Measurements from ENCODE around the gene TRIM54. TPM values are rescaled to one million over a fixed set of nuclear protein-coding genes. Genes with fewer than 3 reads are reported as not detected.

The TRIM54 gene
- total RNA-seq, 1 experiment from 2014 or later: 3.3 TPM

DNA sequence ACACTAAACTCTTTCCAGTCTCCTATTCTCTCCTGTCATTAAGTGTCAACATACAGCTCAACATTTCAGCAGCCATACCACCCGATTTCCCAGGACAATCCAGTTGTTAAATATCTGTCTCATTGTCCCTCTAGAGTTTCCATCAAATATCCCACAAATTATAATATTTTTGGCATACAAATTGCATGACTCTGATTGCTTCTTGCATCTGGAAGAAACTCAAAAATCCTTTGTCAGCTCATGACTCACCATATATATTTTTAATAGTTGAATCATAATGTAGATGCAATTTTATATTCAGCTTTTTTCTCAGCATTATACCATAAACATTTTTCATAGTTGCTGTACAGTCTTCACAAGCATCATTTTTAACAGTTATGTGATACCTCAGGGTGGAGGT lies 26.6 kb upstream of the TRIM54 start (continued):
- TF ChIP-seq SMAD3 (CRISPR knock-in tag; IDR thresholded peaks at IDR 0.05; ENCODE audit: borderline replicate concordance): no peak
- TF ChIP-seq ZNF232 (CRISPR knock-in tag; IDR thresholded peaks at IDR 0.05): no peak

DNA sequence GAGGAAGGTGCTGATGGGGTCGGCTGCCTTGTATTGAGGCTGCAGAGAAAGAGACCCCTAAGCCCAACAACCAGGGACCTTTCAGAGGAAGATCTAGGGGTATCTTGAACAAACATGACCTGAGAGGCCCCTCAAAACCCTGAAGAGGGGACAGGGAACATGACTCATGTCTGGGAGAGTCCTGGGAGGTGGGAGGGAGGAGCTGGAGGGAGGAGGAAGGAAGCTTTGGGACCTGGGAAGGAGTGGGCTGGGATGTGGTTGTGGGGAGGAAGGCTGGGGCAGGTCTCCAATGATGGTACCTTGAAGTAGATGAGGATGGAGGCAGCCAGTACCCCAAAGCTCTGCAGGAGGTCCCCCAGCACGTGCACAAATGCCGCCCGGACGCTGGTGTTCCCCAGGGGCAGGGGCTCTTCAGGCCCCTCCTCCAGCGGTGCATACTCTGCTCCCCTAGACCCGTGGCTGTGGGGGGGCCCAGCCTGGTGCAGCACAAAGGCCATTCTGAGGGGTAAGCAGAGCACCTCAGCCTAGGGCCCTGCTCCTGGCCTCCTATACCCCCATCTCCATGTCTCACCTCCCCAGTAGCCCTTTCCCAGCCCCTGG lies 25.3 kb upstream of the TRIM54 start:
- DNase-seq (ENCODE audit: low spot score) (no peak), ATAC-seq (no peak)
- no peaks in the 10 kb centered on the region for H3K9me3 Mint-ChIP-seq
- H3K36me3 Mint-ChIP-seq: no peaks in the 10 kb centered on the region
- no peak overlapping the region for H3K4me3 Mint-ChIP-seq
- TF ChIP-seq ZNF671 (CRISPR knock-in tag; IDR thresholded peaks at IDR 0.05): no peak
- TF ChIP-seq, protein P1, sequence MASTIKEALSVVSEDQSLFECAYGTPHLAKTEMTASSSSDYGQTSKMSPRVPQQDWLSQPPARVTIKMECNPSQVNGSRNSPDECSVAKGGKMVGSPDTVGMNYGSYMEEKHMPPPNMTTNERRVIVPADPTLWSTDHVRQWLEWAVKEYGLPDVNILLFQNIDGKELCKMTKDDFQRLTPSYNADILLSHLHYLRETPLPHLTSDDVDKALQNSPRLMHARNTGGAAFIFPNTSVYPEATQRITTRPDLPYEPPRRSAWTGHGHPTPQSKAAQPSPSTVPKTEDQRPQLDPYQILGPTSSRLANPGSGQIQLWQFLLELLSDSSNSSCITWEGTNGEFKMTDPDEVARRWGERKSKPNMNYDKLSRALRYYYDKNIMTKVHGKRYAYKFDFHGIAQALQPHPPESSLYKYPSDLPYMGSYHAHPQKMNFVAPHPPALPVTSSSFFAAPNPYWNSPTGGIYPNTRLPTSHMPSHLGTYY (CRISPR knock-in tag; IDR thresholded peaks at IDR 0.05): no peak
- TF ChIP-seq, protein P2, sequence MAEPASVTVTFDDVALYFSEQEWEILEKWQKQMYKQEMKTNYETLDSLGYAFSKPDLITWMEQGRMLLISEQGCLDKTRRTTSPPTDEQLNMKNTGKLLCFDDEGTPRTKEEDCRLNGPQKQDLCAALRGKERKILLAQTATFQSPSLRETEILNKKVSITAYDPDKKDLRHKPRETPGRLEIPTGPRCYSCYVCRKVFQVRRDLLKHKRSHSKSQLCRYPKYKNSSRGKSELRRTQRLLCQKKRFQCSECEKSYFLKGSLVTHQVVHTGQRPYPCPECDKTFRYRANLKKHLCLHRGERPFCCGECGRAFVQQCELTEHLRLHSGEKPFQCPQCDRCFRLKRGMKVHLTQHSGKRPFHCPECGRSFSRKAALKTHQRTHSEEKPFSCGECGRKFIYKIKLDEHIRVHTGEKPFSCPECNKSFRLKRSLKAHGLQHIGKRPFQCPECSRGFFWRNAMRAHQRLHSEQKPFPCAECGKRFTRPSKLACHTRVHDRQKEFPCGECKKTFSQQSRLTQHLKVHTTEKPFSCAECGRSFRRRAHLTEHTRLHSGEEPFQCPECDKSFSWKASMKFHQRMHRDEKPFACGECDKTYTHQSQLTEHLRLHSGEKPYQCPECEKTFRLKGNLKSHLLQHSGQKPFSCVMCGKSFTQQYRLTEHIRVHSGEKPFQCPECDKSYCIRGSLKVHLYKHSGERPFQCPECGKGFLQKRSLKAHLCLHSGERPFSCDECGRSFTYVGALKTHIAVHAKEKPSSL (CRISPR knock-in tag; conservative IDR thresholded peaks at IDR 0.05): no peak
- TF ChIP-seq, protein P3, sequence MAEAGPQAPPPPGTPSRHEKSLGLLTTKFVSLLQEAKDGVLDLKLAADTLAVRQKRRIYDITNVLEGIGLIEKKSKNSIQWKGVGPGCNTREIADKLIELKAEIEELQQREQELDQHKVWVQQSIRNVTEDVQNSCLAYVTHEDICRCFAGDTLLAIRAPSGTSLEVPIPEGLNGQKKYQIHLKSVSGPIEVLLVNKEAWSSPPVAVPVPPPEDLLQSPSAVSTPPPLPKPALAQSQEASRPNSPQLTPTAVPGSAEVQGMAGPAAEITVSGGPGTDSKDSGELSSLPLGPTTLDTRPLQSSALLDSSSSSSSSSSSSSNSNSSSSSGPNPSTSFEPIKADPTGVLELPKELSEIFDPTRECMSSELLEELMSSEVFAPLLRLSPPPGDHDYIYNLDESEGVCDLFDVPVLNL (CRISPR knock-in tag; IDR thresholded peaks at IDR 0.05; ENCODE audit: borderline replicate concordance, low read depth): no peak
- TF ChIP-seq FOXK1 (CRISPR knock-in tag; IDR thresholded peaks at IDR 0.05): no peak
- no peak for TF ChIP-seq EMX1 (CRISPR knock-in tag; IDR thresholded peaks at IDR 0.05)
- TF ChIP-seq, protein P4, sequence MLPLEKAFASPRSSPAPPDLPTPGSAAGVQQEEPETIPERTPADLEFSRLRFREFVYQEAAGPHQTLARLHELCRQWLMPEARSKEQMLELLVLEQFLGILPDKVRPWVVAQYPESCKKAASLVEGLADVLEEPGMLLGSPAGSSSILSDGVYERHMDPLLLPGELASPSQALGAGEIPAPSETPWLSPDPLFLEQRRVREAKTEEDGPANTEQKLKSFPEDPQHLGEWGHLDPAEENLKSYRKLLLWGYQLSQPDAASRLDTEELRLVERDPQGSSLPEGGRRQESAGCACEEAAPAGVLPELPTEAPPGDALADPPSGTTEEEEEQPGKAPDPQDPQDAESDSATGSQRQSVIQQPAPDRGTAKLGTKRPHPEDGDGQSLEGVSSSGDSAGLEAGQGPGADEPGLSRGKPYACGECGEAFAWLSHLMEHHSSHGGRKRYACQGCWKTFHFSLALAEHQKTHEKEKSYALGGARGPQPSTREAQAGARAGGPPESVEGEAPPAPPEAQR (CRISPR knock-in tag; IDR thresholded peaks at IDR 0.05): no peak
- TF ChIP-seq, protein P5, sequence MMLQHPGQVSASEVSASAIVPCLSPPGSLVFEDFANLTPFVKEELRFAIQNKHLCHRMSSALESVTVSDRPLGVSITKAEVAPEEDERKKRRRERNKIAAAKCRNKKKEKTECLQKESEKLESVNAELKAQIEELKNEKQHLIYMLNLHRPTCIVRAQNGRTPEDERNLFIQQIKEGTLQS (CRISPR knock-in tag; conservative IDR thresholded peaks at IDR 0.05): no peak
- no peak for TF ChIP-seq NFATC4 (CRISPR knock-in tag; IDR thresholded peaks at IDR 0.05)
- no peak for TF ChIP-seq NFYB (CRISPR knock-in tag; conservative IDR thresholded peaks at IDR 0.05; ENCODE audit: low read depth)
- TF ChIP-seq, protein P6, sequence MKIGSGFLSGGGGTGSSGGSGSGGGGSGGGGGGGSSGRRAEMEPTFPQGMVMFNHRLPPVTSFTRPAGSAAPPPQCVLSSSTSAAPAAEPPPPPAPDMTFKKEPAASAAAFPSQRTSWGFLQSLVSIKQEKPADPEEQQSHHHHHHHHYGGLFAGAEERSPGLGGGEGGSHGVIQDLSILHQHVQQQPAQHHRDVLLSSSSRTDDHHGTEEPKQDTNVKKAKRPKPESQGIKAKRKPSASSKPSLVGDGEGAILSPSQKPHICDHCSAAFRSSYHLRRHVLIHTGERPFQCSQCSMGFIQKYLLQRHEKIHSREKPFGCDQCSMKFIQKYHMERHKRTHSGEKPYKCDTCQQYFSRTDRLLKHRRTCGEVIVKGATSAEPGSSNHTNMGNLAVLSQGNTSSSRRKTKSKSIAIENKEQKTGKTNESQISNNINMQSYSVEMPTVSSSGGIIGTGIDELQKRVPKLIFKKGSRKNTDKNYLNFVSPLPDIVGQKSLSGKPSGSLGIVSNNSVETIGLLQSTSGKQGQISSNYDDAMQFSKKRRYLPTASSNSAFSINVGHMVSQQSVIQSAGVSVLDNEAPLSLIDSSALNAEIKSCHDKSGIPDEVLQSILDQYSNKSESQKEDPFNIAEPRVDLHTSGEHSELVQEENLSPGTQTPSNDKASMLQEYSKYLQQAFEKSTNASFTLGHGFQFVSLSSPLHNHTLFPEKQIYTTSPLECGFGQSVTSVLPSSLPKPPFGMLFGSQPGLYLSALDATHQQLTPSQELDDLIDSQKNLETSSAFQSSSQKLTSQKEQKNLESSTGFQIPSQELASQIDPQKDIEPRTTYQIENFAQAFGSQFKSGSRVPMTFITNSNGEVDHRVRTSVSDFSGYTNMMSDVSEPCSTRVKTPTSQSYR (CRISPR knock-in tag; IDR thresholded peaks at IDR 0.05): no peak
- TF ChIP-seq MYBL2 (CRISPR knock-in tag; IDR thresholded peaks at IDR 0.05): no peak
- no peak for TF ChIP-seq ESRRA (CRISPR knock-in tag; IDR thresholded peaks at IDR 0.05; ENCODE audit: borderline replicate concordance)
- TF ChIP-seq, protein P7, sequence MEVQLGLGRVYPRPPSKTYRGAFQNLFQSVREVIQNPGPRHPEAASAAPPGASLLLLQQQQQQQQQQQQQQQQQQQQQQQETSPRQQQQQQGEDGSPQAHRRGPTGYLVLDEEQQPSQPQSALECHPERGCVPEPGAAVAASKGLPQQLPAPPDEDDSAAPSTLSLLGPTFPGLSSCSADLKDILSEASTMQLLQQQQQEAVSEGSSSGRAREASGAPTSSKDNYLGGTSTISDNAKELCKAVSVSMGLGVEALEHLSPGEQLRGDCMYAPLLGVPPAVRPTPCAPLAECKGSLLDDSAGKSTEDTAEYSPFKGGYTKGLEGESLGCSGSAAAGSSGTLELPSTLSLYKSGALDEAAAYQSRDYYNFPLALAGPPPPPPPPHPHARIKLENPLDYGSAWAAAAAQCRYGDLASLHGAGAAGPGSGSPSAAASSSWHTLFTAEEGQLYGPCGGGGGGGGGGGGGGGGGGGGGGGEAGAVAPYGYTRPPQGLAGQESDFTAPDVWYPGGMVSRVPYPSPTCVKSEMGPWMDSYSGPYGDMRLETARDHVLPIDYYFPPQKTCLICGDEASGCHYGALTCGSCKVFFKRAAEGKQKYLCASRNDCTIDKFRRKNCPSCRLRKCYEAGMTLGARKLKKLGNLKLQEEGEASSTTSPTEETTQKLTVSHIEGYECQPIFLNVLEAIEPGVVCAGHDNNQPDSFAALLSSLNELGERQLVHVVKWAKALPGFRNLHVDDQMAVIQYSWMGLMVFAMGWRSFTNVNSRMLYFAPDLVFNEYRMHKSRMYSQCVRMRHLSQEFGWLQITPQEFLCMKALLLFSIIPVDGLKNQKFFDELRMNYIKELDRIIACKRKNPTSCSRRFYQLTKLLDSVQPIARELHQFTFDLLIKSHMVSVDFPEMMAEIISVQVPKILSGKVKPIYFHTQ (CRISPR knock-in tag; IDR thresholded peaks at IDR 0.05): no peak
- TF ChIP-seq OVOL2 (CRISPR knock-in tag; IDR thresholded peaks at IDR 0.05; ENCODE audit: borderline replicate concordance): no peak
- no peak for TF ChIP-seq SMAD3 (CRISPR knock-in tag; IDR thresholded peaks at IDR 0.05; ENCODE audit: borderline replicate concordance)
- TF ChIP-seq, protein P8, sequence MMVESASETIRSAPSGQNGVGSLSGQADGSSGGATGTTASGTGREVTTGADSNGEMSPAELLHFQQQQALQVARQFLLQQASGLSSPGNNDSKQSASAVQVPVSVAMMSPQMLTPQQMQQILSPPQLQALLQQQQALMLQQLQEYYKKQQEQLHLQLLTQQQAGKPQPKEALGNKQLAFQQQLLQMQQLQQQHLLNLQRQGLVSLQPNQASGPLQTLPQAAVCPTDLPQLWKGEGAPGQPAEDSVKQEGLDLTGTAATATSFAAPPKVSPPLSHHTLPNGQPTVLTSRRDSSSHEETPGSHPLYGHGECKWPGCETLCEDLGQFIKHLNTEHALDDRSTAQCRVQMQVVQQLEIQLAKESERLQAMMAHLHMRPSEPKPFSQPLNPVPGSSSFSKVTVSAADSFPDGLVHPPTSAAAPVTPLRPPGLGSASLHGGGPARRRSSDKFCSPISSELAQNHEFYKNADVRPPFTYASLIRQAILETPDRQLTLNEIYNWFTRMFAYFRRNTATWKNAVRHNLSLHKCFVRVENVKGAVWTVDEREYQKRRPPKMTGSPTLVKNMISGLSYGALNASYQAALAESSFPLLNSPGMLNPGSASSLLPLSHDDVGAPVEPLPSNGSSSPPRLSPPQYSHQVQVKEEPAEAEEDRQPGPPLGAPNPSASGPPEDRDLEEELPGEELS (CRISPR knock-in tag; IDR thresholded peaks at IDR 0.05): no peak
- TF ChIP-seq CBFB (CRISPR knock-in tag; IDR thresholded peaks at IDR 0.05; ENCODE audit: low read depth): no peak
- no peak for TF ChIP-seq JAZF1 (CRISPR knock-in tag; IDR thresholded peaks at IDR 0.05)
- no peak for TF ChIP-seq GTF2I (CRISPR knock-in tag; conservative IDR thresholded peaks at IDR 0.05)
- H3K4me1 Mint-ChIP-seq: peaks cover 12% of the 10 kb centered on the region
- ChIA-PET POLR2A (no interaction called here), CTCF (interaction anchor here (1.0 to 2.5 kb wide), 5 partner anchors 8 to 46 kb away, joined by 3 to 11 read pairs (median 7); no protein-coding TSS in a partner anchor)
- peaks cover 30% of the 10 kb centered on the region for H3K27me3 Mint-ChIP-seq (ENCODE audit: low read depth)
- no peak overlapping the region for H3K27ac Mint-ChIP-seq
